ENCODE data around the gene PTPN11. TPM values are rescaled to one million over a fixed set of nuclear protein-coding genes. Genes with fewer than 3 reads are reported as not detected.
"Not testable (repeated sequence)": the region's sequence is repeated elsewhere in the genome, so short reads cannot be mapped to it uniquely, and the experiment has no call there.

PTPN11 gene
- total RNA-seq, 2 donors from 2014 or later = 31.6 to 47.1 TPM

DNA sequence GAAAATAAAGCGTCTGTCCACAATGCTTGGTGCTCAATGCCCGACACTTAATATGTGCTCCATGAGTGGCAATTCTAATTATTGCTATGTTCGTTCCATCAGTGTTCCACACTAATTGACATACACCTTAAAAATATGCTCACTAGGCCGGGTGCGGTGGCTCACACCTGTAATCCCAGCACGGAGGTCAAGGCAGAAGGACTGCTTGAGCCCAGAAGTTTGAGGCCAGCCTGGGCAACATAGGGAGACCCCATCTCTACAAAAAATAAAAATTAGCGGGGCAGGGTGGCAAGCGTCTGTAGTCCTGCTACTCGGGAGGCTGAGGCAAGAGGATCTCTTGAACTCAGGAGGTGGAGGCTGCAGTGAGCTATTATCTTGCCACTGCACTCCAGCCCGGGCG is 35.9 kb upstream of the PTPN11 start:
- Histone ChIP-seq H3K36me3 (replicated peaks in 1 of 2; ENCODE audit: insufficient read depth in 1 of 2, low read depth in 2 of 2) (no peaks in the 10 kb centered on the region), H3K9me3 (no peaks in the 10 kb centered on the region), H3K4me3 (peak overlapping the region in 1 of 2 donors; percentile 88), H3K27ac (peak overlapping the region; percentile 72 to 88 (median 83)), H3K4me1 (peaks cover 24% of the 10 kb centered on the region), H3K27me3 (no peaks in the 10 kb centered on the region)
- intact Hi-C loops (cut with DNase I) = loop anchor here (10.0 kb wide), 1 partner anchor 188 kb away; no protein-coding TSS in a partner anchor
- DNase-seq (no peak), ATAC-seq (no peak)
- no peak for TF ChIP-seq POLR2A (IDR thresholded peaks at IDR 0.05)
- TF ChIP-seq, protein P1, sequence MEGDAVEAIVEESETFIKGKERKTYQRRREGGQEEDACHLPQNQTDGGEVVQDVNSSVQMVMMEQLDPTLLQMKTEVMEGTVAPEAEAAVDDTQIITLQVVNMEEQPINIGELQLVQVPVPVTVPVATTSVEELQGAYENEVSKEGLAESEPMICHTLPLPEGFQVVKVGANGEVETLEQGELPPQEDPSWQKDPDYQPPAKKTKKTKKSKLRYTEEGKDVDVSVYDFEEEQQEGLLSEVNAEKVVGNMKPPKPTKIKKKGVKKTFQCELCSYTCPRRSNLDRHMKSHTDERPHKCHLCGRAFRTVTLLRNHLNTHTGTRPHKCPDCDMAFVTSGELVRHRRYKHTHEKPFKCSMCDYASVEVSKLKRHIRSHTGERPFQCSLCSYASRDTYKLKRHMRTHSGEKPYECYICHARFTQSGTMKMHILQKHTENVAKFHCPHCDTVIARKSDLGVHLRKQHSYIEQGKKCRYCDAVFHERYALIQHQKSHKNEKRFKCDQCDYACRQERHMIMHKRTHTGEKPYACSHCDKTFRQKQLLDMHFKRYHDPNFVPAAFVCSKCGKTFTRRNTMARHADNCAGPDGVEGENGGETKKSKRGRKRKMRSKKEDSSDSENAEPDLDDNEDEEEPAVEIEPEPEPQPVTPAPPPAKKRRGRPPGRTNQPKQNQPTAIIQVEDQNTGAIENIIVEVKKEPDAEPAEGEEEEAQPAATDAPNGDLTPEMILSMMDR (IDR thresholded peaks at IDR 0.05) = no peak
- 87 to 90% methylated on average over 11 of the region's 11 CpGs for WGBS, 2 donors

DNA sequence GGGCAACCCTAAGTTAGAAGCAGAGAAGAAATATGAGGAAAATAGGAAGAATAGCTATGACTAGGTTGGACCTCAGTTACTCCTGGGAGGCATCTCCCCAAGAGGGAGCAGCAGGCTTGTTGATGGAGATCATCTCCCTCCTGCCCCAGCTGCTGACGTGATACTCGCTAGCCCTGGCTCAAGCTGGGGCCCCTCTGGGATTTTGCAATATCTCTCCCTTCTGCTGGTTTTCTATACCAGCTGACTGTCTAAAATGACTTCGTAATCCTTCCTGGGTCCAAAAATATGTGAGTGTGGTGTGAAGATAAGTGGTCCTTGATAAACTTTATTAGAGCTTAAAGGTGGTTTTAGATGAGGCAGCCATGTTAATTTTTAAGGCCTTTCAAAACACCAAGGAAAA is 32.0 kb upstream of the PTPN11 start:
- no peak for TF ChIP-seq POLR2A (IDR thresholded peaks at IDR 0.05)
- TF ChIP-seq, protein P1 (IDR thresholded peaks at IDR 0.05) = no peak
- DNase-seq (peak in 1 of 4 donors; percentile 16), ATAC-seq (no peak)
- no peaks in the 10 kb centered on the region for H3K36me3 ChIP-seq (replicated peaks in 1 of 2; ENCODE audit: insufficient read depth in 1 of 2, low read depth in 2 of 2)
- no peaks in the 10 kb centered on the region for H3K9me3 ChIP-seq
- no peak overlapping the region for H3K4me3 ChIP-seq
- peaks cover 10% of the 10 kb centered on the region for H3K4me1 ChIP-seq
- no peak overlapping the region for H3K27ac ChIP-seq
- intact Hi-C loops (cut with DNase I) = loop anchor here (10.0 kb wide), 1 partner anchor 192 kb away; no protein-coding TSS in a partner anchor
- H3K27me3 ChIP-seq = no peaks in the 10 kb centered on the region
- WGBS, 2 donors = 58 to 62% methylated on average over 3 of the region's 3 CpGs

DNA sequence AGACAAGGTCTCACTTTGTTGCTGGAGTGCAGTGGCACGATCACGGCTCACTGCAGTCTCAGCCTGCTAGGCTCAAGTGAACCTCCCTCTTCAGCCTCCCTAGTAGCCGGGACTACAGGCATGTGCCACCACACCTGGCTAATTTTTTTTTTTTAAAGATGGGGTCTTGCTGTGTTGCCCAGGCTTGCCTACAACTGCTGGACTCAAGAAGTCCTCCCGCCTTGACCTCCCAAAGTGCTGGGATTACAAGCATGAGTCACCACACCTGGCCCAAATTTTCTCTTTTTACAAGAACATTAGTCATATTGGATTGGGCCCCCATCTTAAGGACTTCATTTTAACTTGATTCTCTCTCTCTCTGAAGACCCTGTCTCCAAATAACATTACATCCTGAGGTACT is 29.5 kb upstream of the PTPN11 start:
- Histone ChIP-seq H3K4me1 (peaks cover 5% of the 10 kb centered on the region), H3K27me3 (no peaks in the 10 kb centered on the region), H3K4me3 (no peak overlapping the region), H3K36me3 (replicated peaks in 1 of 2; ENCODE audit: insufficient read depth in 1 of 2, low read depth in 2 of 2) (no peaks in the 10 kb centered on the region), H3K9me3 (no peaks in the 10 kb centered on the region), H3K27ac (no peak overlapping the region)
- 65 to 79% methylated on average over 4 of the region's 4 CpGs for WGBS, 2 donors
- intact Hi-C loops (cut with DNase I) = loop anchor here (10.0 kb wide), 1 partner anchor 194 kb away; no protein-coding TSS in a partner anchor
- TF ChIP-seq POLR2A (IDR thresholded peaks at IDR 0.05) = no peak
- TF ChIP-seq, protein P1 (IDR thresholded peaks at IDR 0.05) = no peak
- ATAC-seq = no peak
- DNase-seq = no peak

DNA sequence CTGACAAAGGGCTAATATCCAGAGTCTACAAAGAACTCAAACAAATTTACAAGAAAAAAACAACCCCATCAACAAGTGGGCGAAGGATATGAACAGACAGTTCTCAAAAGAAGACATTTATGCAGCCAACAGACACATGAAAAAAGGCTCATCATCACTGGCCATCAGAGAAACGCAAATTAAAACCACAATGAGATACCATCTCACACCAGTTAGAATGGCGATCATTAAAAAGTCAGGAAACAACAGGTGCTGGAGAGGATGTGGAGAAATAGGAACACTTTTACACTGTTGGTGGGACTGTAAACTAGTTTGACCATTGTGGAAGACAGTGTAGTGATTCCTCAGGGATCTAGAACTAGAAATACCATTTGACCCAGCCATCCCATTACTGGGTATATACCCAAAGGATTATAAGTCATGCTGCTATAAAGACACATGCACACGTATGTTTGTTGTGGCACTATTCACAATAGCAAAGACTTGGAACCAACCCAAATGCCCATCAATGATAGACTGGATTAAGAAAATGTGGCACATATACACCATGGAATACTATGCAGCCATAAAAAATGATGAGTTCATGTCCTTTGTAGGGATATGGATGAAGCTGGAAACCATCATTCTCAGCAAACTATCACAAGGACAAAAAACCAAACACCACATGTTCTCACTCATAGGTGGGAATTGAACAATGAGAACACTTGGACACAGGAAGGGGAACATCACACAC is 28.7 kb upstream of the PTPN11 start:
- not testable (repeated sequence) for DNase-seq; H3K27ac ChIP-seq; H3K4me1 ChIP-seq; ATAC-seq; H3K9me3 ChIP-seq; H3K4me3 ChIP-seq; H3K36me3 ChIP-seq (replicated peaks in 1 of 2; ENCODE audit: insufficient read depth in 1 of 2, low read depth in 2 of 2); H3K27me3 ChIP-seq
- WGBS, 2 donors = 87 to 91% methylated on average over 3 of the region's 4 CpGs
- intact Hi-C loops (cut with DNase I) = loop anchor here (10.0 kb wide), 1 partner anchor 195 kb away; no protein-coding TSS in a partner anchor

DNA sequence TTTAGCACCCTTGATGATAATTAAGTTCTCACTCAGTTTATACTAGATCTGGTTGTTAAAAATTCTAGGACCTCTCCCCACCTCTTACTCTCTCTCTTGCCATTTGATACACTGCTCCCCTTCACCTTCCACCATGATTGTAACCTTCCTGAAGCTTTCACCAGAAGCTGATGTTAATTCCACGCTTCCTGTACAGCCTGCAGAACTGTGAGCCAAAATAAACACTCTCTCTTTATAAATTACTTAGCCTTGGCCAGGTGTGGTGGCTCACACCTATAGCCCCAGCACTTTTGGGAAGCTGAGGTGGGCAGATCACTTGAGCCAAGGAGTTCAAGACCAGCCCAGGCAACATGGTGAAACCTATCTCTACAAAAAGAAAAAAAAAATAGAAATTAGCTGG is 25.4 kb upstream of the PTPN11 start:
- no peaks in the 10 kb centered on the region for H3K4me1 ChIP-seq
- H3K36me3 ChIP-seq (replicated peaks in 1 of 2; ENCODE audit: insufficient read depth in 1 of 2, low read depth in 2 of 2) = no peaks in the 10 kb centered on the region
- TF ChIP-seq, protein P1 (IDR thresholded peaks at IDR 0.05) = no peak
- no peak for TF ChIP-seq POLR2A (IDR thresholded peaks at IDR 0.05)
- intact Hi-C loops (cut with DNase I) = no loop called here
- 38 to 59% methylated on average over 1 of the region's 1 CpG for WGBS, 2 donors
- H3K27me3 ChIP-seq = no peaks in the 10 kb centered on the region
- H3K4me3 ChIP-seq = no peak overlapping the region
- ATAC-seq = no peak
- H3K27ac ChIP-seq = no peak overlapping the region
- no peaks in the 10 kb centered on the region for H3K9me3 ChIP-seq
- no peak for DNase-seq
